OCI-LY3 (cell line): ENCODE data around the gene CCDC12.

Source experiments
- H2AFZ ChIP-seq: fragments of 200-600, 300-600 bp; shearing (Covaris generic); 2 replicates; pipeline ENCODE4 v1.6.0; 2014; ENCODE audit warnings: antibody characterized with exemption, low read depth, low read length
- H3K27ac ChIP-seq: fragments of 200-600, 300-600 bp; sonication (generic); 2 replicates; pipeline ENCODE4 v1.5.1; 2014; ENCODE audit warnings: mild to moderate bottlenecking, low read length, moderate library complexity, mixed read lengths
- H3K27me3 ChIP-seq: fragments of 200-600, 300-600 bp; sonication (generic); 2 replicates; pipeline ENCODE4 v1.6.1; 2014; ENCODE audit warnings: low read depth, low read length, mixed read lengths
- H3K36me3 ChIP-seq: fragments of 200-600, 300-600 bp; sonication (generic); replicated peaks from 2 replicates; pipeline ENCODE3; 2014; ENCODE audit warnings: low read depth, low read length, mixed read lengths
- H3K4me1 ChIP-seq: fragments of 300-600, 200-600 bp; sonication (generic); 2 replicates; pipeline ENCODE4 v1.6.1; 2014; ENCODE audit warnings: low read length, mixed read lengths
- H3K4me2 ChIP-seq: fragments of 200-600, 300-600 bp; sonication (generic); 2 replicates; pipeline ENCODE4 v1.6.1; 2014; ENCODE audit warnings: low read length, mixed read lengths
- H3K4me3 ChIP-seq: fragments of 300-600, 200-600 bp; sonication (generic); 2 replicates; pipeline ENCODE4 v1.5.1; 2014; ENCODE audit warnings: antibody characterized with exemption, mild to moderate bottlenecking, low read length, moderate library complexity
- H3K79me2 ChIP-seq: fragments of 300-600, 200-600 bp; shearing (Covaris generic); 2 replicates; pipeline ENCODE4 v1.6.1; 2014; ENCODE audit warnings: mild to moderate bottlenecking, low read length, mixed read lengths
- H3K9ac ChIP-seq: fragments of 300-600, 200-600 bp; shearing (Covaris generic); 2 replicates; pipeline ENCODE4 v1.6.0; 2014; ENCODE audit warnings: mild to moderate bottlenecking, low read length, moderate library complexity
- H3K9me3 ChIP-seq: fragments of 200-600, 300-600 bp; shearing (Covaris generic); 2 replicates; pipeline ENCODE4 v1.6.1; 2014; ENCODE audit warnings: low read length, mixed read lengths; ENCODE audit not compliant: insufficient read depth
- H4K20me1 ChIP-seq: fragments of 200-600, 300-600 bp; sonication (generic); 2 replicates; pipeline ENCODE4 v1.6.1; 2016; ENCODE audit warnings: low read length, mixed read lengths; ENCODE audit not compliant: insufficient read depth
- CTCF ChIP-seq: fragments of 200-600, 300-600 bp; sonication (generic); IDR thresholded peaks from 2 replicates; pipeline ENCODE4 v1.5.1; 2014; ENCODE audit warnings: antibody characterized with exemption, low read length, low read depth
- EZH2phosphoT487 ChIP-seq: fragments of 200-600 bp; shearing (Covaris generic); IDR thresholded peaks from 2 replicates; pipeline ENCODE4 v1.6.1; 2018; ENCODE audit warnings: antibody characterized with exemption, mixed run types, low read depth

Gene CCDC12

GRCh38 chr3:47007001-47007400 is 30.5 kb upstream of the CCDC12 start:
- Histone ChIP-seq H3K36me3 (peaks cover 68% of the 10 kb centered on the region), H4K20me1 (no peaks in the 10 kb centered on the region), H3K9me3 (no peaks in the 10 kb centered on the region), H3K79me2 (no peaks in the 10 kb centered on the region), H3K9ac (no peak overlapping the region), H3K4me1 (no peaks in the 10 kb centered on the region), H3K4me3 (no peak overlapping the region), H2AFZ (no peak overlapping the region), H3K27ac (no peak overlapping the region), H3K27me3 (no peaks in the 10 kb centered on the region), H3K4me2 (no peak overlapping the region)
- no peak for TF ChIP-seq CTCF
- TF ChIP-seq EZH2phosphoT487 = no peak

DNA sequence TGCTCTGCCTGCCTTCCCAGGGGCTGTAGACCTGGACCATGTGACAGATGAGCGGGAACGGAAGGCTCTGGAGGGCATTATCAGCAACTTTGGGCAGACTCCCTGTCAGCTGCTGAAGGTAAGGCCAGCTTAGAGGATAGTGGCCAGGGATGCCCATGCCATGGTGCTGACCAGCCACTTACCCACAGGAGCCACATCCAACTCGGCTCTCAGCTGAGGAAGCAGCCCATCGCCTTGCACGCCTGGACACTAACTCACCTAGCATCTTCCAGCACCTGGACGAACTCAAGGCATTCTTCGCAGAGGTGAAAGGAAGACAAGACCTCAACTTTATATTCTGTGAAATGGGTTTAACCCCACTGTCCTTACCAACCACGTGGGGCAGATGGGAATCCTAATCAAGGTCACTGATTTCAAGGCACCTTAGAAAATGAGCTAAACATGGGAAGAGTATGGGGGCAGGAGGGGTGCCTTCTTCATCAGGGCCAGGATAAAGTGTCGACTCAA is 29.7 kb upstream of the CCDC12 start:
- no peak overlapping the region for H3K27ac ChIP-seq
- H3K9ac ChIP-seq = no peak overlapping the region
- no peaks in the 10 kb centered on the region for H3K4me1 ChIP-seq
- no peak for TF ChIP-seq EZH2phosphoT487
- TF ChIP-seq CTCF = no peak
- H3K36me3 ChIP-seq = peaks cover 75% of the 10 kb centered on the region
- no peak overlapping the region for H3K4me3 ChIP-seq
- no peak overlapping the region for H3K4me2 ChIP-seq
- H4K20me1 ChIP-seq = no peaks in the 10 kb centered on the region
- H3K79me2 ChIP-seq = no peaks in the 10 kb centered on the region
- H2AFZ ChIP-seq = no peak overlapping the region
- H3K27me3 ChIP-seq = no peaks in the 10 kb centered on the region
- H3K9me3 ChIP-seq = no peaks in the 10 kb centered on the region

DNA sequence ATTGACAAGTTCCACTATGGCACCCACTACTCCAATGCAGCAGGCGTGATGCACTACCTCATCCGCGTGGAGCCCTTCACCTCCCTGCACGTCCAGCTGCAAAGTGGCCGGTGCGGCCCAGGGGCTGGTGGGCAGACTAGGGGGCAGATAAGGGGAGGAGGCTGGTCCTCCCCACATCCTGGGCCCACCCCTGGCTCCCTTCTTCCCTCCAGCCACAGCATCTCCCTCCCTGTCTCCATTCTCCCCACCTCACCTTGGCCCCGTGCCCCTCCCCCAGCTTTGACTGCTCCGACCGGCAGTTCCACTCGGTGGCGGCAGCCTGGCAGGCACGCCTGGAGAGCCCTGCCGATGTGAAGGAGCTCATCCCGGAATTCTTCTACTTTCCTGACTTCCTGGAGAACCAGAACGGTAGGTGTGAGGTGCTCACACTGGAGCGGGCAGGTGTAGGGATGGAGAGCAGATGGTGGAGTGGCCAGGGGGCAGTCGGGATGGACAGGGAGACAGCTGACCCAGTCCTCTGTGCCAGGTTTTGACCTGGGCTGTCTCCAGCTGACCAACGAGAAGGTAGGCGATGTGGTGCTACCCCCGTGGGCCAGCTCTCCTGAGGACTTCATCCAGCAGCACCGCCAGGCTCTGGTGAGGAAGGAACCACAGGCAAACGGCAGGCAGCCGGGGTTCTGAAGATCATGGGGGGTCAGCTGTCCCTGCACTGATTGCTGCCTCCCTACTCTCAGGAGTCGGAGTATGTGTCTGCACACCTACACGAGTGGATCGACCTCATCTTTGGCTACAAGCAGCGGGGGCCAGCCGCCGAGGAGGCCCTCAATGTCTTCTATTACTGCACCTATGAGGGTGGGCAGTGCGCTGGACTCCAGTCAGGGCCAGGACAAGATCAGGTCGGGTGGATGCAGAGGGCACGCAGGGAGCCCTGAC is 28.9 kb upstream of the CCDC12 start:
- no peak for TF ChIP-seq EZH2phosphoT487
- no peak for TF ChIP-seq CTCF
- Histone ChIP-seq H3K79me2 (no peaks in the 10 kb centered on the region), H2AFZ (no peak overlapping the region), H3K9ac (no peak overlapping the region), H4K20me1 (no peaks in the 10 kb centered on the region), H3K27me3 (no peaks in the 10 kb centered on the region), H3K36me3 (peaks cover 79% of the 10 kb centered on the region), H3K4me1 (no peaks in the 10 kb centered on the region), H3K4me3 (no peak overlapping the region), H3K9me3 (no peaks in the 10 kb centered on the region), H3K4me2 (no peak overlapping the region), H3K27ac (no peak overlapping the region)

DNA sequence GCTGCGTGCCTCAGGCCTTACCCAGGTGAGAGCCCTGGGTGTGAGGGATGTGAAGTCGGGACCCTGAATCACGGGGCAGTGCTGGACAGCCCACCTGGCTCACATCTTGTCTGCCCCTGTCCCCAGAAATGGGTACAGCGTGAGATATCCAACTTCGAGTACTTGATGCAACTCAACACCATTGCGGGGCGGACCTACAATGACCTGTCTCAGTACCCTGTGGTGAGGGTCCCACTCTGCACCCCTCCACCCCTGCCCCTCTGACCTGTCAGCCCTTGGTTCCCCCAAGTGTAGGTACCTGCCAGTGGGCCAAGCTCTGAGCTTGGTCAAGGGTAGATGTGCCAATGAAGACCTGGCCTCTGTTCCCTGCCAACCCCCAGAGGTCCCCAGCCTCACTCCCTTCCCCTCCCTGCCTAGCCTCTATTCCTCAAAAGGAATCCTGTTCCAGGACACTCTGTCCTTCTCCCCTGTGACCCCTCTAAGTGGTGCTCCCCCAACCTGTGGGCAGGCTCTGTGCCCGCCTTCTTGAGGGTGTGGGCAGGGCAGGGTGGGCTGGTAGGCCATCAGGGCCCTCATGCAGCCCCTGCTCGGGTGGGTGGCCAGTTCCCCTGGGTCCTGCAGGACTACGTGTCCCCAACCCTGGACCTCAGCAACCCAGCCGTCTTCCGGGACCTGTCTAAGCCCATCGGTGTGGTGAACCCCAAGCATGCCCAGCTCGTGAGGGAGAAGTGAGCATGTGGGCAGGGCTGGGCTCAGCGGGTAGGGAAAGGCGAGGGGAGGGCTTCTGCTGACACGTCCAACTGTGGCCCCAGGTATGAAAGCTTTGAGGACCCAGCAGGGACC is 28.0 kb upstream of the CCDC12 start:
- no peaks in the 10 kb centered on the region for H3K79me2 ChIP-seq
- H3K4me3 ChIP-seq = no peak overlapping the region
- H3K4me1 ChIP-seq = no peaks in the 10 kb centered on the region
- no peak overlapping the region for H3K27ac ChIP-seq
- no peak overlapping the region for H3K9ac ChIP-seq
- H3K4me2 ChIP-seq = no peak overlapping the region
- H3K9me3 ChIP-seq = no peaks in the 10 kb centered on the region
- H3K27me3 ChIP-seq = no peaks in the 10 kb centered on the region
- H3K36me3 ChIP-seq = peaks cover 79% of the 10 kb centered on the region
- no peak overlapping the region for H2AFZ ChIP-seq
- no peaks in the 10 kb centered on the region for H4K20me1 ChIP-seq
- no peak for TF ChIP-seq EZH2phosphoT487
- TF ChIP-seq CTCF = no peak
